KBM-7 (cell line): Measurements from ENCODE around the gene TMEM63B.

Experiments used
- DNase-seq: peaks from one replicate; pipeline ENCODE4 v3.0.0-alpha.2; 2015
- in situ Hi-C: fragments of 300-500 bp; cut with MboI; formaldehyde crosslinking; loops from 2 replicates; pipeline ENCODE4 v1.14.3; 2020; ENCODE audit warnings: low sequenced_read_pairs, low pct_unique_long_range_greater_than_20kb, mixed read lengths

Gene TMEM63B

DNA sequence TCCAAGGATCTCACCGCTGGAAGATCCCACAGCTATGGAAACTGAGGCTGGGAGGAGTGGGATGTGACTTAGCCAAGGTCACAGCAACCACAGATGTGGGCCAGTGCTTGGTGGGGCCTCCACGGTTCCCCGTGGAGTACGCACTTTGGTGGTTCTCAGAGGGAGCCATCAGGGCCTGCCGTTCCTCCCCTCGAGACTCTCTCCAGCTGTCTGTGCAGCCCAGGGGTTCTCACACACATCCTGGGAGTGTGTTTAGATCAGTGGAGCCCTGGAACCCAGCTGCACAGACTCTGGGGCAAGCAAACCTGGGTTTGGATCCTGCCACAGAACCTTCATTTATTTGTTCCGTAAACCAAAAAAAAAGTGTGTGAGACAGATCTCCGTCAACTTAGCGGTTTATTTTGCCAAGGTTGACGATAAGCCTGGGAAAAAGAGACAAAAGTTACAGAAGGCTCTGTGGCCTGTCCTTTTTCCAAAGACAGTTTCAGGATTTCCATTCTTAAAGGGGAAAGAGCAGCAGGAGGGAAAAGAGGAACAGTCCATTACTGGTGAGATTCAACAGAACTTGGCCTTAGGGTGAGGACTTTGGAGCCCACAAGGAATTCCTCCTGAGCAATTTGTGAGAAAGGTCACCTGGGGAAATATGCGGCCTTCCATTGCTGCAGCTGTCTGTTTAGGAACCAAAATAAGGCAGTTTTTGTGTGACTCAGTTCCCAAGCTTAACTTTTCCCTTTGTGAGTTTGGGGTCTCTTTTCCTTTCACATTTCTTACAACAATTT, 75.8 kb downstream of the TMEM63B start:
- no peak for DNase-seq

DNA sequence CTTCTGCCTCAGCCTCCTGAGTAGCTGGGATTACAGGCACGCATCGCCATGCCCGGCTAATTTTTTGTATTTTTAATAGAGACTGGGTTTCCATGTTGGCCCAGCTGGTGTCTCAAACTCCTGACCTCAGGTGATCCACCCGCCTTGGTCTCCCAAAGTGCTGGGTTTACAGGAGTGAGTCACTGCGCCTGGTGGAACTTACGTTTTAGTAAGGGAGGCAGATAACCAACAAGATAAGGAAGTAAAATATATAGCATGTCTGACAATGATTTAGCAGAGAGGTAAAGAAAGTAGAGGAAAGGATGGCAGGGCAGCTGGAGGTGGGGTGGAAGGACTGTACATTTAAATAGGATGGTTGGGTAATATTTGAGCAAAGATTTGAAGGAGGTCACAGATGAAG, 76.6 kb downstream of the TMEM63B start:
- in situ Hi-C loops, result no loop called here
- no peak for DNase-seq

More for the DNA sequence above, 75.8 kb downstream of the TMEM63B start:
- in situ Hi-C loops, result no loop called here
